ENCODE results near the gene SLC31A2.

Gene SLC31A2

GRCh38 chr9:113187929-113188595, 37.3 kb downstream of the SLC31A2 start:
- no peak for DNase-seq

DNA sequence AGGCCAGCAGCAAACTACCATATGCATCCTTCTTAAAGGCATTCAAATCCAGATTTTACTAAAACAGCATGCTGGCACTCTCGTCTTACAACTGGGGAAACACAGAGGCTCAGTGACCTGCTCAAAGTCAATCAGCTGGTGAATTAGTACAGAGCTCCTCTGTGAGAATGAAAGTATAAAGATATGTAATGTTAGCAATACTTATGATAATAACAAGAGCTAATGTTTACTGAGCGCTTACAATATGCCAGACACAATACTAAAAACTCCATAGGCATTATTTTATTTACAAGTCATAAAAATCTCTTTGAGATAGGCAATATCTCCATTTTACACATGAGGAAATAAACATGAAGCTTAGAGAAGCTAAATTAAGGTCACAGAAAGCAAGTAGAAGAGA, 41.6 kb downstream of the SLC31A2 start:
- DNase-seq, result no peak

GRCh38 chr9:113199683-113200329, 49.0 kb downstream of the SLC31A2 start:
- DNase-seq, result no peak

GRCh38 chr9:113205432-113205831, 54.6 kb downstream of the SLC31A2 start:
- no peak for DNase-seq

DNA sequence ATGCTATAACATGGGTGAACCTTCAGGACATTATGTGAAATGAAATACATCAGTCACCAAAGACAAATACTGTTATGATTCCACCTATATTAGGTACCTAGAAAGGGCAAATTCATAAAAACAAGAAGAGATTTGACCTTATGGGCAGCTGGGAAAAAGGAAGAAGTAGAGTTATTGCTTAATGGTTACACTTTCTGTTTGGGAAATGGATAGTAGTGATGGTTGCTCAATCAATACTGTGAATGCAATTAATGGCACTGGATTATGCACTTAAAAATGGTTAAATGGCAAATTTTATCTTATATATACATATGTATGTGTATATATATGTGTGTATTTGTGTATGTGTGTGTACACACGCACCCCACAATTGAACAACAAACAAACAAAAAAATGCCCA, 55.1 kb downstream of the SLC31A2 start:
- DNase-seq, result no peak

- DNase-seq, result no peak
Measured at GRCh38 chr9:113210815-113211214, 60.0 kb downstream of the SLC31A2 start.
